Esophagus squamous epithelium (tissue), 4 donors: ENCODE data around the gene DBN1.

Source experiments
- POLR2A ChIP-seq, 4 donors: fragments of 450-650 bp; IDR thresholded peaks; one replicate each; pipeline ENCODE4 v1.6.1; 2017; ENCODE audit warnings: antibody characterized with exemption in 4 of 4, mild to moderate bottlenecking in 4 of 4, moderate library complexity in 3 of 4
- TF ChIP-seq, protein P1 (sequence below), 6 experiments: fragments of 450-650 bp in 4 of 6; fragments of 200-600 bp in 2 of 6; sonication (generic) in 2 of 6; IDR thresholded peaks; one replicate each; pipeline ENCODE4 v1.5.1; 2016 to 2019; ENCODE audit warnings: antibody characterized with exemption in 6 of 6, mild to moderate bottlenecking in 4 of 6, moderate library complexity in 4 of 6

DNA sequence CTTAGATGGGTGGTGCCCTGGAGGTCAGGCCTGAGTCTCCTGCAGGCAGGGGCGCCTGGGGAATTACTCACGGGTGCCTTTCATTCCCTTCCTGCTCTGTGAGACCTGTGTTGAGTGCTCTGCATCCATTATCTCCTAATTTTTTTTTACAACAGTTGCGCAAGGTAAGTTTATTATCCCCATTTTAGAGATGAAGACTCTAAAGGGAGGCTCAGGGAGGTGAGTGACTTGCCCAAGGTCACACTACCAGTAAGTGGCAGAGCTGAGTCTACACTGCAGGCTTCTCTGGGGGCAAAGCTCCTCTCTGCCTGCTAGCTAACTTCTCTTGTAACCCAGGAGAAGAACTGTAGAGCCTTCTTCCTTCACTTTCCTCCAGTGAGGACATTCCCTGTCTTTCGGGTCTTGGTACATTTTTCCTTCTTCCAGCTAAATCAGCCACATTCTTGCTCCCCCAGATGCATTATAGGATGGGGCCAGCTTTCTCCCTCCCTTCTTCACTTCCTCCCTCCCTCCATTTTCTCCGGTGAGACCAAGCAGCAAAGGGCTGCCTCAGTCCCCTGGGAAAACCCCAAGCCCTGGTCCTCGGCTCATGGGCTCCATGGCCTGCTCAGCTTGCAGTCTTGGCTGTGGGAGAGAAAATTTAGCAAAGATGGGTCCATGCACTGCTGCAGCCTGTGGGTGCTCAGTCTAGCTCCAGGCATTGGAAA lies 25.0 kb downstream of the DBN1 start:
- TF ChIP-seq, protein P1, sequence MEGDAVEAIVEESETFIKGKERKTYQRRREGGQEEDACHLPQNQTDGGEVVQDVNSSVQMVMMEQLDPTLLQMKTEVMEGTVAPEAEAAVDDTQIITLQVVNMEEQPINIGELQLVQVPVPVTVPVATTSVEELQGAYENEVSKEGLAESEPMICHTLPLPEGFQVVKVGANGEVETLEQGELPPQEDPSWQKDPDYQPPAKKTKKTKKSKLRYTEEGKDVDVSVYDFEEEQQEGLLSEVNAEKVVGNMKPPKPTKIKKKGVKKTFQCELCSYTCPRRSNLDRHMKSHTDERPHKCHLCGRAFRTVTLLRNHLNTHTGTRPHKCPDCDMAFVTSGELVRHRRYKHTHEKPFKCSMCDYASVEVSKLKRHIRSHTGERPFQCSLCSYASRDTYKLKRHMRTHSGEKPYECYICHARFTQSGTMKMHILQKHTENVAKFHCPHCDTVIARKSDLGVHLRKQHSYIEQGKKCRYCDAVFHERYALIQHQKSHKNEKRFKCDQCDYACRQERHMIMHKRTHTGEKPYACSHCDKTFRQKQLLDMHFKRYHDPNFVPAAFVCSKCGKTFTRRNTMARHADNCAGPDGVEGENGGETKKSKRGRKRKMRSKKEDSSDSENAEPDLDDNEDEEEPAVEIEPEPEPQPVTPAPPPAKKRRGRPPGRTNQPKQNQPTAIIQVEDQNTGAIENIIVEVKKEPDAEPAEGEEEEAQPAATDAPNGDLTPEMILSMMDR (IDR thresholded peaks at IDR 0.05), result no peak
- TF ChIP-seq POLR2A (IDR thresholded peaks at IDR 0.05), result no peak
